ENCODE results near the gene SLC35F3.
A peak's percentile ranks its signal among the peaks of the same experiment; 100 is the strongest.
"Not testable (repeated sequence)": the region's sequence is repeated elsewhere in the genome, so short reads cannot be mapped to it uniquely, and the experiment has no call there.

Gene SLC35F3

GRCh38 chr1:234199476-234200127 is 295.1 kb downstream of the SLC35F3 start:
- DNase-seq (ENCODE audit: low spot score) = no peak

- no peak for DNase-seq (ENCODE audit: low spot score)
Observed at GRCh38 chr1:234200566-234200965, 296.1 kb downstream of the SLC35F3 start.

- DNase-seq (ENCODE audit: low spot score) = no peak
Observed at GRCh38 chr1:234201600-234201999, 297.1 kb downstream of the SLC35F3 start.

- DNase-seq (ENCODE audit: low spot score) = no peak
Observed at GRCh38 chr1:234205966-234206365, 301.5 kb downstream of the SLC35F3 start.

- peak; percentile 60 for DNase-seq (ENCODE audit: low spot score)
Observed at GRCh38 chr1:234206651-234207284, 302.3 kb downstream of the SLC35F3 start.

GRCh38 chr1:234208351-234208750 is 303.9 kb downstream of the SLC35F3 start:
- no peak for DNase-seq (ENCODE audit: low spot score)

- no peak for DNase-seq (ENCODE audit: low spot score)
Observed at GRCh38 chr1:234208791-234209190, 304.3 kb downstream of the SLC35F3 start.

- not testable (repeated sequence) for DNase-seq (ENCODE audit: low spot score)
Observed at GRCh38 chr1:234210429-234210828, 306.0 kb downstream of the SLC35F3 start.

- DNase-seq (ENCODE audit: low spot score) = not testable (repeated sequence)
Observed at GRCh38 chr1:234211855-234212254, 307.4 kb downstream of the SLC35F3 start.

- peak; percentile 6 for DNase-seq (ENCODE audit: low spot score)
Observed at GRCh38 chr1:234212764-234213657, 308.5 kb downstream of the SLC35F3 start.

- no peak for DNase-seq (ENCODE audit: low spot score)
Observed at GRCh38 chr1:234213658-234214128, 309.2 kb downstream of the SLC35F3 start.

- DNase-seq (ENCODE audit: low spot score) = no peak
Observed at GRCh38 chr1:234214129-234214910, 309.8 kb downstream of the SLC35F3 start.

- no peak for DNase-seq (ENCODE audit: low spot score)
Observed at GRCh38 chr1:234214911-234215892, 310.7 kb downstream of the SLC35F3 start.

- no peak for DNase-seq (ENCODE audit: low spot score)
Observed at GRCh38 chr1:234216116-234216703, 311.7 kb downstream of the SLC35F3 start.

- DNase-seq (ENCODE audit: low spot score) = no peak
Observed at GRCh38 chr1:234217316-234217840, 312.9 kb downstream of the SLC35F3 start.

GRCh38 chr1:234218078-234218477 is 313.6 kb downstream of the SLC35F3 start:
- no peak for DNase-seq (ENCODE audit: low spot score)

GRCh38 chr1:234219711-234220110 is 315.2 kb downstream of the SLC35F3 start:
- no peak for DNase-seq (ENCODE audit: low spot score)

- DNase-seq (ENCODE audit: low spot score) = no peak
Observed at GRCh38 chr1:234221601-234222000, 317.1 kb downstream of the SLC35F3 start.

- DNase-seq (ENCODE audit: low spot score) = no peak
Observed at GRCh38 chr1:234222561-234223280, 318.2 kb downstream of the SLC35F3 start.
